NCI-H524 (cell line): ENCODE data around the gene C10orf67.
"Not testable (repeated sequence)": the region's sequence is repeated elsewhere in the genome, so short reads cannot be mapped to it uniquely, and the experiment has no call there.

Source experiments
- DNase-seq, 2 experiments: peaks; one replicate each; lab custom pipeline; 2025; lab: John Stamatoyannopoulos, UW

The C10orf67 gene

DNA sequence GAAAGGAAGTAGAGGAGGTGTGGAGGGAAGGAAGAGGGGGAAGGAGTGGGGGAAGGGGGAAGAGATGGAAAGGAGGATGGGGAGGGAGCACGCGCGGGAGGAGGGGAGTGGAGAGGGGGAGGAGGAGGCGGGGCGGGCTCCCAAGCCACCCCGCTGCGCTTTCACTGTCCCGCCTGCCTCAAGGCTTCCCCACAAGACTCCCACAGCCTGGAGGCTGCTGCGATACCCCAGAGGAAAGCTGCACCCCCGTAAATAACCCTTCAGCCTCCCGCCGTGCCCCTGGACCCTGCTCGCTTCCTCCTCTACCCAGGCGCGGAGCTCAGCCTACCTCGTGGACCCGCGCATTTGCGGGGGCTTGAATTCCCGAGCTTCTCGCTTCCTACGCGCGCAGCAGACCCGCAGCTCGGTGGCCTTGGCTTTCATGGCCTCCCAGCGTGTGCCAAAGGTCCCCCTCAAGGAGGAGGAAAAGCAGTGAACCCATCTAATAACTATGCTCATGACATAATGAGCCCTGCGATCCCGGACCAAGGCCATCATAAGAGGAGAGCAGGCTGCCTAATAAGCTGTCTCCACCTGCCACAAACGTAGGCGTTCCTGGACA lies at the start of gene C10orf67:
Gene C10orf67, minus strand, starts transcription at position 557 of the 601 bp plus-strand sequence. Its CDS starts 23 bp downstream, at position 534.
- peak in 1 of 2 experiments; percentile 39 for DNase-seq

DNA sequence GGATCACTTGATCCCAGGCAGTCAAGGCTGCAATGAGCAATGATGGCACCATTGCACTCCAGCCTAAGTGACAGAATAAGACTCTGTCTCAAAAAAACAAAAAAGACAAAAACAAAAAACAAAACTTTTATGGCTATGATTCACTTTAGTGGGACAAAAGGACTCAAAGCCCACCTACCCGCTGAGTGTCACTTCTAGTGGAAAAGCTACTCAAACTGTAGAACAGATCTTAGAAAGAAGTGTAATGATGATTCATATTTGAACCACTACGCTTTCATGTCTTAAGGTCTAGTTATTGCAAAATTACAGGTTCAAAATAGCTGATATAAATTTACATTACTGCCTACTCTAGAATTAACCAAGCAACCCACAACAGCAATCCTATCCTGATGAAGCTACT lies 47.2 kb upstream of the C10orf67 start:
- DNase-seq: no peak

DNA sequence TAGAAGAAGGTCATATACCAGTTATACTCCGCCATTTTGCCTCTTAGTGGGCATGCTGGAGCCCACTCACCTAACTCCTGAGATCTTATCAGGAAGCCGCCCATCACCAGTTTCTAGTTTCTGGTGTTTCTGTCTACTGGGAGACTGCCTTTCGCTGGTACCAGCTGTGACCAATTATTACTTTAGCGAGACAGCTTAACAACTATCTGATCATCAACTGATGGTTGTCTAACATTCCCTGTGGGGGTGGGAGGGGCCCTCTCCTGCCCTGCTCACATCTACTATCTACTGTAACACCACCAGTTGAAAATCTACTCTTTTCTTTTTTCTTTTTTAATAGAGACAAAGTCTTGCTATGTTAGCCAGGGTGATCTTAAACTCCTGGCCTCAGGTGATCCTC lies 46.2 kb upstream of the C10orf67 start:
- no peak for DNase-seq

DNA sequence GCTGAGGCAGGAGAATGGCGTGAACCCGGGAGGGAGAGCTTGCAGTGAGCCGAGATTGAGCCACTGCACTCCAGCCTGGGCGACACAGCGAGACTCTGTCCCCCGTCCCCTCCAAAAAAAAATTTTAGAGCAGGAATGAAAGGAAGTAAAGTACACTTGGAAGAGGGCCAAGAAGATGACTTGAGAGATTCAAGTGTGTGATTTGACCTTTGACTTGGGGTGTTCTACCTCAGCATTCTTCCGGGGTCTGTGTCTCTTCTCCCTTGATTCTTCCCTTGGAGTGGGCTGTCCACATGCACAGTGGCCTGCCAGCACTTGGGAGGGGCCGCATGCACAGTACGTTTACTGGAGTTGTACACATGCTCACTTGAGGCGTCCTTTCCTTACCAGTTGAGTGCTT lies 45.8 kb upstream of the C10orf67 start:
- DNase-seq: not testable (repeated sequence)

DNA sequence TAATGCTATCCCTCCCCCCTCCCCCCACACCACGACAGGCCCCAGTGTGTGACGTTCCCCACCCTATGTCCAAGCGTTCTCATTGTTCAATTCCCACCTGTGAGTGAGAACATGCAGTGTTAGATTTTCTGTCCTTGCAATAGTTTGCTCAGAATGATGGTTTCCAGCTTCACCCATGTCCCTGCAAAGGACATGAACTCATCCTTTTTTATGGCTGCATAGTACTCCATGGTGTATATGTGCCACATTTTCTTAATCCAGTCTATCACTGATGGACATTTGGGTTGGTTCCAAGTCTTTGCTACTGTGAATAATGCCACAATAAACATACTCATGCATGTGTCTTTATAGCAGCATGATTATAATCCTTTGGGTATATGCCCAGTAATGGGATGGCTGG lies 42.9 kb upstream of the C10orf67 start:
- DNase-seq: not testable (repeated sequence)

DNA sequence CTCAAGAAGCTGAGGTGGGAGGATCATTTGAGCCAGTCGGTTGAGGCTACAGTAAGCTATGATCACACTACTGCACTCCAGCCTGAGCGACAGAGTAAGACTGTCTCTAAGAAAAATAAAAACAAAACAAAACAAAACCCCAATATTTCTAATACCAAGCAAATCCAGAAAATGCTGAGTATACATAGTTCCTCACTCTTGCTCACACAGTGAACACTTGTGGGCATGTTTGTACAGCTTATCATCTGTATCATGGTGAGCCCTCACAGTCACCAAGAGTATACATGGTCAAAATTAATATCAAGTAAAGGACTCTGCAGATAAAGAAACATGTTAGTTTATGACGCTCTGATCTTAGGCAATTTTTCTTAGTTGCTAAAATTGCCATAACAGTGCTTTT lies 41.5 kb upstream of the C10orf67 start:
- DNase-seq: no peak

DNA sequence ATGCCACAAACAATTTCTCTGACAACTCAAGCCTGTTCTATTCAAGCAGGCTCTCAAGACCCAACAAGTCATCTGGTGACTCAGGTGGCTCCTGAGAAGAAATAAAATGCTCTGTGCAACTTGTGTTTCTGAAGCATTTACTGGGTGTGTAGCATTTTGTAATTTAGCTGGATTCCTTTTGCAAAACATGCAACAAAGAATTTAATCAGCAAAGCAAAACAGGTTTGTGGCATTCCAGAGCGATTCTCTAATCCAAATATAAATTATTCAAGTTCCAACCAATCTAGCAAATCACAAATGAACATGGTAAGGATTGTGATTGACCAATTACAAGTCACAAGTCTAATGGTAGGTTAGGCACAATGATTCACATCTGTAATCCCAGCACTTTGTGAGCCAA lies 39.8 kb upstream of the C10orf67 start:
- no peak for DNase-seq

DNA sequence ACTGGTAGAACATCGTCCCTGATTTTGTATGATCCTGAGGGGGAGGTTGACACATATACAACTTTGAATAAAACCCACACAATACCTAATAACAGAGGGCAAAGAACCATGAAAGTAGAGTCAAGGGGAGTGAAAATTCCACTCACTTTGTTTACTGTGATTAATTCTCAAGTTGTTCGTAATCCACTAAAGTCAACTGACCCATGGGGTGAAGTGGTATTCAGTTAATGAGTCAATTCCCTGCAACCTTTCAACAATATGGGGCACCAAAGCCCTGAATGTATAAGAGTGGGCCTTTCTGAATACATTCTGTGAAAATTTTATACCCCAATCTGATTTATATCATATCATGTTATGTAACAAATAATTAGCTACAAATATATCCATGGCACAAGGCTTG lies 39.0 kb upstream of the C10orf67 start:
- DNase-seq: no peak

DNA sequence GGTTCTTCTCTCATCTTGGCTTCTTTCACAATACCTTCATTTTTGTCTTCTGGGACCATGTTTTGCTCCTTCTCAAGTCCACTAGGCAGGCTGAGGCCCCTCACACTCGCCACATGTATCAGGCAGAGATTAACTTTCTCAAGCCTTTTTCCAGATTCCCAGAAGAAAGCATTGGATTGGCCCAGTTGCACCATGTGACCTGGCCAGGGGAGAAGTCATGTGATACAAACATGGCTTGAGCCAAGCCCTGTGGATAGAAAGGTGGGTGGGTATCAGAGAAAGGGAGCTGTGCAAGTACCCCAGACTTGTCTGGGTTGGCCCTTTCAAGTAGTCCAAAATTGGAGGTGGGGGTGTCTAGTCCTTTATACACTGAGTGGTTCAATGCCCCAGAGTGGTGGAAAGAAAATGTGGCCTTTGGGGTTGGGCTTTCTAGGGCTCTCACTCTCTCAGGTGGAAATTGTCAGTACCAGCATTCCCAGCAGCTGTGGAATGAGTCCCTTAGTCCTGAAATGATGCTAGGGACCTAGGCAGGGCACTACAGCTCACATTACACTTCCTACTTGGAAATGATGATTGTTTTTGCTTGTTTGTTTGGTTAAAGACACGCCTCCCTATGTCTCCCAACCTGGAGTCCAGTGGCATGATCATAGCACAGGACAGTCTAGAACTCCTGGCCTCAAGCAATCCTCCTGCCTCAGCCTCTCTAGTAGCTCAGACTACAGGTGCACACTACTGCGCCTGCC lies 36.9 kb upstream of the C10orf67 start:
- DNase-seq: no peak

DNA sequence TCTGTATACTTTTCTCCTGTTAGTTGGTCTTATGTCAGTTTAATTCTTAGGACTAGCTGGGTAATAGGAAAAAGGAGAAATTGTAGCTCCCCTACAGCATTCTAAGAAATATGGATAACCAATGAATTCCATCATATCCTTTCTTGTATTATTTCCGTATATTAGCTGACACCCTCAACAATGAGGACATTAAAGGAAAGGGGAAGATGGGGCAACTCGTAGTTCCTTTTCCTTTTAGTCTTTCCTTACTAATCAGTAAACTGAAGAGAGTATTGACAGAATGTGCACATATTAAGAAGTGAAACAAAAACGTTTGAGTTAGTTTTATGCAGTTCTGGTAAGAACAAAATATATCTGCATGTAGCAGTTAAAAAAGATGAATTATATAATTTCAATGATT lies 35.1 kb upstream of the C10orf67 start:
- no peak for DNase-seq

DNA sequence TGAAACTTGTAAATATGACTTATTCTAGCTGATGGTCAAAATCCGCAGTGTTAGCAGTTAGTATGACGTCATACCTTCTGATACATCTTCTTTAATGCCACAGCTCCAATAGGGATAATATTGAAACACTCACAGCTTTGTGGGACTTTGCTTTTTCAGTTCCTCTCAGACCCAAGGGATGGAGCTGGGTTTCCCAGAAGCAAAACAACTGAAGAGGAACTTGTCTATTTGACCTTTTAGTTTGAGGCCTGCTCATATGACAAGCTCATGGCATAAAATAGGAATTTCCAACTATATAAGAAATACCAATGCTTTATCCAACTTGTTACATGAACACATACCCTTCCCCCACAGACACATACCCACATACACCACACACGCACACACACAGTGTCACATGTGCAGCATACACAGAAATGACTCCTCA lies 31.6 kb upstream of the C10orf67 start:
- DNase-seq: no peak

DNA sequence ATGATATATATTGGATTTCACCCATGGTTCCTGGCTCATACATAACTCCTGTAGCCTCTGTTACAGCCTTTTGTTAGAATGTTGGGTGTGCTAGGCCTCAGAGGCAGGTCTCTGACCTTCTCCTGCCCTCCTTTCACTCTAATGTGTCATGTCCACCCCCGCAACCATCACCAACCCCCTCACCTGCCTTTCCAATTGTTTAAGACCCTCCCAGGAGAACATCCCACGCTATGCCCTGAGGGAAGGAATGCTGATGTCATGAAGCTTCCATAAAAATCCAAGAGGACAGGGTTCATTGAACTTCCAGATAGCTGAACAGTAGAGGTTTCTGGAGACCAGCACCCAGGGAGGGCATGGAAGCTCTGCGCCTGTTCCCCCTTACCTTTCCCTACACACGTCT lies 30.8 kb upstream of the C10orf67 start:
- no peak for DNase-seq

DNA sequence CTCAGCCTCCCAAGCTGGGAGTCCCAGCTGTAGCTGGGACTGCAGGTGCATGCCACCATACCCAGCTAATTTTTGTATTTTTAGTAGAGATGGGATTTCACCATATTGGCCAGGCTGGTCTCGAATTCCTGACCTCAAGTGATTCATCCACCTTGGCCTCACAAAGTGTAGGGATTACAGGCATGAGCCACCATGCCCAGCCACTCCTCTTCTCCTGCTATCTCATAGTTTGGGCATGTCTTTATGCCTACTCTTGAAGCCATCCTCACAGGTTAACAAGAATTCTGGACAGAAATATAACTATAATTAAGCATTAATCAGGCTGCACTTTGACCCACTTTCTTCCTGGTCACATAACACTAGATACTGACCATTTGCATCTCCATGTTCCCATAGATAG lies 28.6 kb upstream of the C10orf67 start:
- no peak for DNase-seq

DNA sequence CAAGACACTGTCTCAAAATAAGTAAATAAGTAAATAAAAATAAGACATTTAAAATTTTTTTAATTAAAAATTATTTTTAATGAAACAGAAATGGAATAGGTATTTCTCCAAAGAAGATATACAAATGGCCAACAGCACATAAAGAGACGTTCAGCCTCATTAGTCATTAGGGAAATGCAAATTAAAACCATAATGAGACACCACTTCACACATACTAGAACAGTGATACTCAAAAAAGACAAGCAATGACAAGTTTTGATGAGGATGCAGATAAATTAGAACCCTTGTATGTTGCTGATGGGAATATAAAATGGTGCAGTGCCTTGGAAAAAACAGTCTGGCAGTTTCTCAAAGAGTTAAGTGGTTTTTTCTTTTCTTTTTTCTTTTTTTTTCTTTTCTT lies 26.5 kb upstream of the C10orf67 start:
- DNase-seq: no peak

DNA sequence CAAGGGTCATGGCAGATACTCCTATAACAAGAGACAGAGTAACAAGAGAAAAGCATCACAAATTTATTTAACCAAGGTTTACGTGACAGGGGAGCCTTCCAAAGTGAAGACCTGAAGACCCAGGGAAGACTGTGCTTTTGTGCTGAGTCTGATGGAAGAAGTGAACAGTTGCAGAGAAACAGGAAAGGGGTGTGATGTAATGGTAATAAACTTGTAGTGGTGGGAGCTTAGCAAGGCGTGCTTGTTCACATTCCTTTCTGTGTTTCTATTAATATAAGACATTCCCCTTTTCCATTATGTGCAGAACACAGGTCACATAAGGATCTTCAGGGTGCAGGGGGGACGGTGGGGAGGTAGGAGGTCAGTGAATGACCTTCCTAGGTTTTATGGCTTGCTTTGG lies 25.5 kb upstream of the C10orf67 start:
- DNase-seq: no peak

DNA sequence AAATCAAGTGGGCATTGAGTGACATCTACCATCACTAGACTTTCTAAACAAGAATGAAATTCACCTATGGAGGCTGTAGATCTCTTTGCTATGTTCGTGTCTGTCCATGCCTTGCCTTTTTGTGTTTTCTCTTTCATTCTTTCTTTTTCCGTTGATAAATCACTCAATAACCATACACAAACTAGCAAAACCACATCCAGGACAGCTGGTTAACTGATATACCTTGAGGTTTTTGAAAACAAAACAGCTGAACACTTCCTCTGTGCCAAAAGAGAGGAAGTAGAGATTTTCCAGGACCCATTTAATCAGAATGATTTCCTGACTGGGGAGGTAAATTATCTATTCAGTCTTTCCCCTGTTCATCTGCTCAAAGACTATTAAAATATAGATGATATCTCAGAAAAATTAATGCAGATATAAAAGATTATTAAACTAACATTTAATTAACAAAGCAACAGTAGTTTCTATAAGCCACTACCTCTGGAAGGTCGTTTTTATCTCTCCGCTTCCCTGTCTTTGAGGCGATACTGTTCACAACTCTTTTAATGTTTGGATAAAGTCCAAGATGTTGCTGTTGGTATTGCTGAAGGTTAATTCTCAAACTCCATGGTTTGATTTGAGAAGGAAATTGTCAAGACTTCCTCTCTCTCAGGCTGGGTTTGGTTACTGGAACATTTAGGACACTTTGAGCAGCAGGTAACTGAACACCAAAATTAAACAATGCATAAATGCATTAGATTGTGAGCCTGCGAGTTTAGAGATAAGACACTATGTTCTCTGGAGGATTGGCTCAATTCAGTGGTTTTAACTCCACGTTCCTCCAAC lies 24.4 kb upstream of the C10orf67 start:
- no peak for DNase-seq

DNA sequence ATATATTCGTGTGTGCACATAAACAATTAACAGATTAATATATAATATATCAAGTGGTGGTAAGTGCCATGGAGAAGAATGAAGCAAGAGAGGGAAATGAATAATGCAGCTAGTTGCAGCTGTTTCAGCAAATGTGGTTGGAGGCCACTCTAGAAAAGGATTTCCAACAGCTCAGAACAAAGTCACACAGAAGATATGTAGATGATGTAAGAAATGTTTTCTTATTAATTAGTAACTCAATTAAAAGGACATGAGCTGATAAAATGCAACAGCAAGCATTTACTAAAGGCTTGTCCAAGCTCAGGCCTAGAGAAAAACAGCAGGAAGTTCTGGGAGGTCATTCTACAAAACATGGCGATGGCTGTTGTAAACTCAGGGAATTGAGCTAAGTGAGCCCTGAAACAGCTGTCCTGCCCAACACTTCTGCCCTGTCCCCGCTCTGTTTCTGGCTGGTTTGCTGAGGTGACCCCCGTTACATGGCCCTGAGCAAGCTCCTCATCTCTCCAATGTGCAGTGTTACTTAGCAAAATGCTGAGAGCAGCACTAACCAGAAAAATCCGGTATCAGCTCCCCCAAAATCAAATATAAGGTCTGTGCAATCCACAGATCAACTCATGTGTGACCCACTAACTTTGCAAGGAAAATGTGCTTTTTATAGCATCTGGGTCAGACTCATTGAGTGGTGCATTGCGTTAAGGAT lies 23.4 kb upstream of the C10orf67 start:
- DNase-seq: no peak

DNA sequence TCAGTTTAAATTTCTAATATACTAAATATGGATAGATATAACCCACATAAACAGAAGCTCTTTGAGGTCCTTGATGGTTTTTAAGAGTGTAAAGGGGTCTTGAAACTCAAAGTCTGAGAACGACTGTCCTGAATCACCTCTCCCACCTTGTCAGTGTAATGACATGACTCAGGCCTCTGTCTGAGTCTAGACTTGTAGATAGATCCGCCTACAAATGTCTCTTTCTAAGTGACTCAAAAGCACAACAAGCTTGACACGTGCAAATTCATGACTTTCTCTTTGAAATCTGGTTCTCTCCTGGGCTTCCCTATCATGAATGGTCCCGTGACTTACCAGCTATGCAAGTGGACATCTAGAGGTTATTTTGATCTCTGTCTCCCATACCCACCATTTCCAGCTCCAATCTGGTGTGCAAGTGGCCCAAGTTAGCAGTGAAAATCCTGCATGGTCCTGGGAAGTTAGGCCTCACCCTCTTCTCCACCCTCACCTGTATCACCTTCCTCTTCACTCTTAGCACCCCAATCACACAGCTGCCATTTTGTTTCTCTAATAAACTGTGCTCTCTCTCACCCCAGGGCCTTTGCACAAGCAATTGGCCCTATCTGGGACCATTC lies 20.9 kb upstream of the C10orf67 start:
- not testable (repeated sequence) for DNase-seq

DNA sequence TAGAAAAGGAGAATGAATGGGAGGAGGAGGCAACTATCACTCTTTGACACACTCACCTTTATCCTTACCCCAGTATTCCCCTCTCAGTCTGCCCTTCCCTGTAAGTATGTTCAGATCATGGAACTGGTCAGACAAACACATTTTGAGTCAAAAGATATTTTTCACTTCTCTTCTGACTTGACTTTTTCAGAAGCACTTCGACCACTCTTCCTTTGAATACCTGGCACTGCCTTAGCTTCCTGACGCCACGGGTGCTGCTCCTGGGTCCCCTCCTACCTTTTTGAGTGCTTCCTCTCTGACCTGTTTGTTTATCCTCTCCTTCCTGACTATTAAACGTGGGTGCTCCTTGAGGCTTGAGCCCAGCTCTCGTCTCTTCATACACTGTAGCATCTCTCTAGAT lies 19.8 kb upstream of the C10orf67 start:
- no peak for DNase-seq

DNA sequence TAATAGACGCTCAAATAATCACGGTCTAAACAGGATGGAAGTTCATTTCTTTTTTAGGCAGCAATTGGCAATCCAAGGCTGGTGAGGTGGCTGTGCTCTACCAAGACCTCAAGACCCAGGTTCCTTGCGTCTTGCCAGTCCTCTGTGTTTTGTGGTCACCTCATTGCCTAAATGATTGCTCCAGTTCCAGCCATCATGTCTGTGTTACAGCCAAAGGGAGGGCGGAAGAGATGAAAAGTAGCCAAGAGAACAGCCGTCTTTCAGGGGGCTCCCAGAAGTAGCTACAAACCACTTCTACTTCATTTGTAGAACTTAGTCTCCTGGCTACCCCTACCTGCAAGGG lies 19.2 kb upstream of the C10orf67 start:
- DNase-seq: no peak

DNA sequence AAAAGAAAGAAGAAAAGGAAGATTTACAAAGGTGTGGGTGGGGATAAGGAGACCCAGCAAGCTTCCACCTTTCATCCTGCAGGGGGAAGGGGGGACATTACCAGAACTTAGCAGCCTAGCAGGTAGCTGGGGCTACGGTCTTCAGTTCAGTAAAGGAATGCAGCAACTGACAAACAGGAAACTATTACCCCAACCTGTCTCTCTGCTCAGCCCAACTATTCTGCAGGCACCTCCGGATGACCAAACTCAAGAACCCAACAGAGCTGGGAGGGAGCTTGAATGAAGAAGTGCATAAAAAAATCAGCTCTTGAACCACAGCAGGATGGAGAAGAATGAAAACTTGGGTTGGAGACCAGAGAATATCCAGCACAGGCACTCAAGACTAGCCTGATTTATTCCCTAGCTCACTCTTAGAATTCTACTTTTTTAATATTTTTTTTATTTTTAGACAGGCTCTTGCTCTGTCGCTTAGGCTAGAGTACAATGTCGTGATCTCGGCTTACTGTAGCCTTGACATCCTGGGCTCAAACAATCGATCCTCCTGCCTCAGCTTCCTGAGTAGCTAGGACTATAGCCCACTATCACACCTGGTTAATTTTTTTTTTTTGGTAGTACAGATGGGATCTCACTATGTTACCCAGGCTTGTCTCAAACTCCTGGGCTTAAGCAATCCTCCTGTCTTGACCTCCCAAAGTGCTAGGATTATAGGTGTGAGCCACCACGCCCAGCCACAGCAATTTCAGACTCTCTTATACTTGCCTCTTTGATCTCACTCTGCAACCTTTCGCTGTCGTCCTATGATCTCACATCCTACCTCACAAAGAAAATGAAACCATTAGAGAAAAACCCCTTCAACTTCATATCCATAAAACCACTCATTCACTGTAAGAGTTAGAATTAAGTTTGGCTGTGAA lies 18.5 kb upstream of the C10orf67 start:
- DNase-seq: no peak
